ENCODE results near the gene NDUFC2.
"Not testable (repeated sequence)": the region's sequence is repeated elsewhere in the genome, so short reads cannot be mapped to it uniquely, and the experiment has no call there.

Gene NDUFC2

DNA sequence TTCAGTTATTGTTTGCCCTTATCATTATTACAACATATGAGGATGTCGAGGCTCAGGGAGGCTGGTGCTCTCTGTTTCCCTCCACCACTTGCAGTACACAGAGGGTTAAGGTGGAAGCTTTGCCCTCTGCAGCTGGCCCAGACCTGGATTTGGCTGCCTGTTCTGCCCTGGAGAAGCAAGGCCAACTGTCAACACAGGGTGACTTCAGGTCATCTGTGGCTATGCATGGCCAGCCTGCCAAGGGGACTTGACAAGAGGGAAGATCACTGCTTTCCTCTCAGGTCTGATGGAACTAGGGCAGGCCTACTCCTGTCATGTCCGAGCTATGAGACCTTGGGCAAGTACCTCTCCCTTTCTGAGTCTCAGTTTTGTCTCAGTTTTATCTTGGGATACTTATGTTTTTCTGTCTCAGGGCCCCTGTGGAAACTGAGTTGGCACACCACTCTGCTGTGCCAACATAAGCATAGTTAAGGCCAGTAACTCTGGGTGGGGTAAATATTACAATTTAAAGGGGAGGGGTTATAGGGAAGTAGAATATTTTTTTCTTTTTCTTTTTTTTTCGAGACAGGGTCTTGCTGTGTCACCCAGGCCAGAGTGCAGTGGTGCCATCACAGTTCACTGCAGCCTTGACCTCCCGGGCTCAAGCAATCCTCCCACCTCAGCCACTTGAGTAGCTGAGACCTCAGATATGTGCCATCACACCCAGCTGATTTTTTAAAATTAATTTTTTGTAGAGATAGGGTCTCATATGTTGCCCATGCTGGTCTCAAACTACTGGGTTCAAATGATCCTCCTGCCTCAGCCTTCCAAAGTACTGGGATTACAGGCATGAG lies 18.4 kb downstream of the NDUFC2 start:
- no peak overlapping the region for H3K4me3 ChIP-seq (ENCODE audit: low read length)
- TF ChIP-seq, protein P1, sequence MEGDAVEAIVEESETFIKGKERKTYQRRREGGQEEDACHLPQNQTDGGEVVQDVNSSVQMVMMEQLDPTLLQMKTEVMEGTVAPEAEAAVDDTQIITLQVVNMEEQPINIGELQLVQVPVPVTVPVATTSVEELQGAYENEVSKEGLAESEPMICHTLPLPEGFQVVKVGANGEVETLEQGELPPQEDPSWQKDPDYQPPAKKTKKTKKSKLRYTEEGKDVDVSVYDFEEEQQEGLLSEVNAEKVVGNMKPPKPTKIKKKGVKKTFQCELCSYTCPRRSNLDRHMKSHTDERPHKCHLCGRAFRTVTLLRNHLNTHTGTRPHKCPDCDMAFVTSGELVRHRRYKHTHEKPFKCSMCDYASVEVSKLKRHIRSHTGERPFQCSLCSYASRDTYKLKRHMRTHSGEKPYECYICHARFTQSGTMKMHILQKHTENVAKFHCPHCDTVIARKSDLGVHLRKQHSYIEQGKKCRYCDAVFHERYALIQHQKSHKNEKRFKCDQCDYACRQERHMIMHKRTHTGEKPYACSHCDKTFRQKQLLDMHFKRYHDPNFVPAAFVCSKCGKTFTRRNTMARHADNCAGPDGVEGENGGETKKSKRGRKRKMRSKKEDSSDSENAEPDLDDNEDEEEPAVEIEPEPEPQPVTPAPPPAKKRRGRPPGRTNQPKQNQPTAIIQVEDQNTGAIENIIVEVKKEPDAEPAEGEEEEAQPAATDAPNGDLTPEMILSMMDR (conservative IDR thresholded peaks at IDR 0.05; ENCODE audit: low read length), result no peak
- DNase-seq (ENCODE audit: low read depth), result no peak

DNA sequence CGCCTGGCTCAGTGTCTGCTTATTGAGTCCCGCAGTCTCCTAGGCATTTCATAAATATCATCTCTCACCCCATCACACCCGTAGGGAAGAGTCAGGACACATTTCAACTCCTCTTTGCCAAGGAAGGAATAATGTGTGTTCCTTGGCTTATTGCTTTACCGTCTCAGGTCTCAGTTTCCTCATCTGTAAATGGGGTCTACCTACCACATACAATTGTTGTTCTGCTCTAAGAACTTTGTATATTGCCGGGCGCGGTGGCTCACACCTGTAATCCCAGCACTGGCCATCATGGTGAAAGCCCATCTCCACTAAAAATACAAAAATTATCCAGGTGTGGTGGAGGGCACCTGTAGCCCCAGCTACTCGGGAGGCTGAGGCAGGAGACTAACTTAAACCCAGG lies 19.1 kb downstream of the NDUFC2 start:
- DNase-seq (ENCODE audit: low read depth), result no peak
- TF ChIP-seq, protein P1 (conservative IDR thresholded peaks at IDR 0.05; ENCODE audit: low read length), result no peak
- no peak overlapping the region for H3K4me3 ChIP-seq (ENCODE audit: low read length)

DNA sequence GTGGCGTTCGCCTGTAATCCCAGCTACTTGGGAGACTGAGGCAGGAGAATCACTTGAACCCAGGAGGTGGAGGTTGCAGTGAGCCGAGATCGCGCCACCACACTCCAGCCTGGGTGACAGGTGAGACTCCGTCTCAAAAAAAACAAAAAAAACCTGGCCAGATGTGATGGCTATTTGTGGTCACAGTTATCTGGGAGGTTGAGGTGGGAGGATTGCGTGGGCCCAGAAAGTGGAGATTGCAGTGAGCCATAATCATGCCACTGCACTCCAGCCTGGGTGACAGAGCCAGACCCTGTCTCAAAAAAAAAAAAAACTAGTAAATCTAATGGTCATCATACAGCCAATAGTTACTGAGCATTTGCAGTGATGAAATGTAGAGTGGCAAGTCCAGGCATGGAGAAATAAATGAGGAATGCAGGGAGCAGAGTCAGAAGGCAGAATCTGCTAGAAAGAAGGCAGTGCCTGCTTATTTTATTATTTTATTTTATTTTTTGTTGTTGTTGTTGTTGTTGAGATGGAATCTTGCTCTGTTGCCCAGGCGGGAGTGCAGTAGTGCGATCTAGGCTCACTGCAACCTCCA lies 19.8 kb downstream of the NDUFC2 start:
- H3K4me3 ChIP-seq (ENCODE audit: low read length); DNase-seq (ENCODE audit: low read depth): not testable (repeated sequence)

DNA sequence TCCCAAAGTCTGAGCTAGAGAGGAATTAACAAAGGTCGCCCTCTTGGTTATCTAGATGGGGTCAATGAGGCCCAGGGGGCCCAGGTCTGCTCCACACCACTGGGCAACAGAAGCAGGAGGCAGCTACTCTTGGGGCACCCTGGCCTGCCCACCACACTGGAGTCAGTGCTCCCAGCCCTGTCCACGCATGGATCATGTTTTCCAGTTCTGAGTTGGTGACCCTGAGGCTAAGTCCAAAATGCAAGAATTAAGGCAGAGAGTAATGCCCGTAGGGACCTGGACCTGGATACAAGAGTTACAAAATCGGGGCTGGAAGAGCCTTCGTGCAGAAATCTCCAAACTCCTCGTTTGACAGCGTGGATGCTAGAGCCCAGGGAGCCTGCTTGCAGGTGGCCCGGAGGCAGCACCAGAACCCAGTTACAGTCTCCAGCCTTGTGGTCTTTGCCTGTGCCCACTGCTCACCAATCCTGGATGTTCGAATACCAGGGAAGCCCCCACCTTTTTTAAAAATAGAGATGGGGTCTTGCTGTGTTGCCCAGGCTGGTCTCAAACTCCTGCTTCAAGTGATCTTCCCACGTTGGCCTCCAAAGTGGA lies 22.1 kb downstream of the NDUFC2 start:
- H3K4me3 ChIP-seq (ENCODE audit: low read length), result no peak overlapping the region
- TF ChIP-seq, protein P1 (conservative IDR thresholded peaks at IDR 0.05; ENCODE audit: low read length), result no peak
- no peak for DNase-seq (ENCODE audit: low read depth)

DNA sequence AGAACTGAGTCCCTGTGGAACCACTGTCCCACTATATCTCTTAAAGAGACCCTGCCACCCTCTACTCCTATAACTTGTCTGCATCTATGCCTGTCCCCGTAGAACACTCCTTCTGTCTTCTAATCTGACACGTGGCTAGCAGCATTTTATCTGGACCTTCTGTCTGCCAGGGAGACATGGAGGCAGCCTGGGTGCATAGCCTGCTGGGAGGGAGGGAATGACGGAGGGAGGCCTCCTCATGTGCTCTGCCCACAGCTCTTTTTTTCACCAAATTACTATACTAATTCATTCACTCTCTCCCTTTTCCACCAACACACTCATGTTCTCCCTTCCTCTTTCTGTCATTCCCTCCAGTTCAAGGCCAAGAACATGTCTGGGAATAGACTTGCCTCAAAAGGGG lies 23.6 kb downstream of the NDUFC2 start:
- no peak overlapping the region for H3K4me3 ChIP-seq (ENCODE audit: low read length)
- no peak for DNase-seq (ENCODE audit: low read depth)
- TF ChIP-seq, protein P1 (conservative IDR thresholded peaks at IDR 0.05; ENCODE audit: low read length), result no peak

DNA sequence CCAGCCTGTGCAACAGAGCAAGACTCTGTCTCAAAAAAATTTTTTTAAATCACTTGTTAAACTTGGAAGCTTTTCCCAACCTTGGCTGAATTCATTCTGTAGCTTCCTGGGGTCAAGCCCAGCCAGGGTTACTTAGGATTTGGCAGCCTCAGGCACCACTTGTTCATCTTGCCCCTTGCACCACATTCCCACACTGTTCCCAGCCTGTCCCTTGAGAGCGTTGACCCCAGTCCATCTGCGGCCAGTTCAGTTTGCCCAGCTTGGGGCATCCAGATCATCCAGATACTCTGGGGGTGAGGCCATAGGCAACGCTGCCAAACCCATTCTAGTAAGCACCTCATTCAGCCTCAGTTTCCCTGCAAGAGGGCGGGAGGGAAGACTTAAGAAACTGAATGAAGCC lies 24.7 kb downstream of the NDUFC2 start:
- H3K4me3 ChIP-seq (ENCODE audit: low read length), result no peak overlapping the region
- DNase-seq (ENCODE audit: low read depth), result no peak
- TF ChIP-seq, protein P1 (conservative IDR thresholded peaks at IDR 0.05; ENCODE audit: low read length), result no peak

DNA sequence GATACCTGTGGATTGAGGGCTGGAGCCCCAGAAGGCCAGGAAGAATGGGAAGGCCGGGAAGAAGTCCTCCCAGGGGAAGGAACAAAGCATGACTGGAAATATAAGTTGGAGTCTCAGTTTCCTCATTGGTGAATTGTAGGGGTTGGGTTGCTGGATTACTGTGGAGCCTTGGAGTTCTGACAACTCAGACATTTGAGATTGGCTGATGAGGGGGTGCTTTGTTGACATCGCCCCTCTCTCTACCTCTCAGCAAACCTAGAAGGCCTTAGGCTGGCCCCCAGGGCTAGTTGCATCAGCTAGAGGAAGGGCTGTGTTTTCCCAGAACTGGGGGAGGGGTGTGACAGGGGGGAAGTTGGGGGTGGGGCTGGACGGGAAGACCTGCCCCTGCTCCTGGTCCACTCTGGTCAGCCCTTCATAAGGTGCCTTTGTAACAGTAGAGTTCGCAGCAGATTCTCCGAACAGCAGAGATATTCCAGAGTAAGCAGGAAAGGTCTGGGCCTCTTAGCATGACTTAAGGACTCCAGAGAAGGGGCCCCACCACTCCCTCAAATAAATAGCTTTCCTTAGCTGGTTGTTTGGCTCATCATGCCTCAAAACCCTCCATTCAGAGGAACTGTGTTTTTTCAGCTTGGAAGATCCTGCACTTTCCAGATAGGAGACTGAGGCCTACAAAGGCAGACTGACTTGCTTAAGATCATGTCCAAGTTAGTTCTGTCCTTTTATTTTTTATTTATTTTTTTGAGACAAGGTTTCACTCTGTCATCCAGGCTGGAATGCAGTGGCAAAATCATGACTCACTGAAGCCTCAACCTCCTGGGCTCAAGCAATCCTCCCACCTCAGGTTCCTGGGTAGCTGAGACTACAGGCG lies 28.5 kb downstream of the NDUFC2 start:
- DNase-seq (ENCODE audit: low read depth), result peak; percentile 62
- no peak overlapping the region for H3K4me3 ChIP-seq (ENCODE audit: low read length)
- TF ChIP-seq, protein P1 (conservative IDR thresholded peaks at IDR 0.05; ENCODE audit: low read length), result no peak
